Activated CD8-positive, alpha-beta memory T cell treated with anti-CD3 and anti-CD28 coated beads, Interleukin-2, amount 50 U/mL, for 24 hours (primary cell): Measurements from ENCODE around the gene DENND2A.
"Not testable (repeated sequence)": the region's sequence is repeated elsewhere in the genome, so short reads cannot be mapped to it uniquely, and the experiment has no call there.

ENCODE experiments used
- DNase-seq: peaks from one replicate; pipeline ENCODE4 v3.0.0-alpha.2; 2020; ENCODE audit errors: extremely low read depth

Gene DENND2A

DNA sequence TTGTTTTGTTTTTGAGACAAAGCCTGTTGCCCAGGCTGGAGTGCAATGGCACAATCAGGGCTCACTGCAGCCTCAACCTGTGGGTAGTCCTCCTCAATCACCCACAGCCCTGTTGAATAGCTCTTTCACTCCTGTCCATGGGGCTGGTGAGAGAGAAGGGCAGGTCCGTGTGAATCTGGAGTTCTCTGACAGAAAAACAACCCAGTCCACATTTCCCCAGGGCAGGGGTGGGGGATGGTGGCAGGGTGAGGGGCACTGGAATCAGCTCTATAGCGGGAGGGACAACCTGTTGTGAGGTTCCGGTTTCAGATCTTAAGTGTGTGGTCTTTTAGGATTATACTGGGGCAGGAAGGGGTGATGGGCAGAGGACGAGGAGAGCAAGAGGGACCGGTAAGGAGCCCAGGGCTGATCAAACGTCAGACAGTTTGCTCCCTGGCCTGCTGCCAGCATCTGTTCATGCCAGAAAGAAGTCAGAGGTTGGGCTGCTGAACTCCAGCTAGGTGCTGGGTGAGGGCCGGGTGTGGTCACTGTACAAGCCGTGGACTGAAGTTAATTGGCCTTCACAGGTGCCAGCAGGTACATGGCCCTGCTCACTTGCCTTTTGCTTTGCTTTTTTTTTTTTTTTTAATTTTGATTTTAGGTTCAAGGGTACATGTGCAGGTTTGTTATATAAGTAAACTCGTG is 128.2 kb downstream of the DENND2A start:
- no peak for DNase-seq

DNA sequence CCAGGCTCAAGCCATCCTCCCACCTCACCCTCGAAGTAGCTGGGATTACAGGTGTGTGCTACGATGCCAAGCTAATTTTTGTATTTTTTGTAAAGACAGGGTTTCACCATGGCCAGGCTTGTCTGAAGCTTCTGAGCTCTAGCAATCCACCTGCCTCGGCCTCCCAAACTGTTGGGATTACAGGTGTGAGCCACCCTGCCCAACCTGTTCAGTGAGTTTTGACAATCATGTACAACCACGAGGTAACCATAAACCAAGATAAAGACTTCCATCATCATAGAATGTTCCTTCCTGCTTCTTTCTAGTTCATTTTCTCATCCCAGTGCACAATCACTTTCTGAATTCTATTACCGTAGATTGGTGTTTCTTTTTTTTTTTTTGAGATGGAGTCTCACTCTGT is 130.8 kb downstream of the DENND2A start:
- no peak for DNase-seq

DNA sequence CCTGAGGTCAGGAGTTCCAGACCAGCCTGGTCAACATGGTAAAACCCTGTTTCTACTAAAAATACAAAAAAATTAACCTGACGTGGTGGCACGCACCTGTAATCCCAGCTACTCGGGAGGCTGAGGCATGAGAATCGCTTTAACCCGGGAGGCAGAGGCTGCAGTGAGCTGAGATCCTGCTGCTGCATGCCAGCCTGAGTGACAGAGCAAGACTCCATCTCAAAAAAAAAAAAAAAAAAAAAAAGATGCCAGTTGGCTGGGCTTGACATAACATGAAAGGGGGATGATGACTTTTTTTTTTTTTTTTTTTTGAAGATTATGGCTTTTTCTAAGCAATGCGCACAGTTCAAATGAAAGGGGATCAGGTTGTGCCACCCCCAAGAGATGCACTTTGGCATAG is 133.1 kb downstream of the DENND2A start:
- not testable (repeated sequence) for DNase-seq

DNA sequence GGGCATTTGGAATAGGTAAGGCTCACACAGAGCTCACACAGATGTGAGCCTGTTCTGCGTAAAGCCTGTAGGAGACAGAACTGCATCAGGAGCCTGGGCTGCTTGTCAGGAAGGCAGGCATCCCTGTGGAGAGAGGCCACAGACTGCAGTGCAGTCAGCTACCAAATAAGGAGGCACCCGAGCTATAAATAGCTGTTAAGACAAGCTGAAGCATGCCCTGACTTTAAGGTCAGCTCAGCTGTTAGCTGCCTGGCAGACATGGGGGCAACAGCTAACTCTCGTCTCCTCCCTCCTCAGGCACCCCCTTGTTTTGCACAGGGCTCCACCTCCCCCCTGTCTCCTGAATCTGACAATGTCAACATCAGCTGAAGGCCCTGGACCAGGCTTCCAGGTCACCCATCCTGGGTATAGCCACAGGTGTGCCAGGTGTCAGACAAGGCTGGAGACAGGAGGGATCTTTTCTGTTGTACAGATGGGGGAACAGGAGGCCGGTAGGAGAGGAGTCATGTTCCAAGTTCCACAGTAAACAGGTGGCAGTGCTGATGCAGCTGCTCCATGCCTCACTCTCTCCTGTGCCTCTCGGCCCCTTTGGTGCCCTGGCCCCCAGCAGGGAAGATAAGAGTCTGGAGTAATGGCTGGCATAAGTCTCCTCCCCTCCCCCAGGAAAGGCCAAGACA is 133.7 kb downstream of the DENND2A start:
- no peak for DNase-seq

DNA sequence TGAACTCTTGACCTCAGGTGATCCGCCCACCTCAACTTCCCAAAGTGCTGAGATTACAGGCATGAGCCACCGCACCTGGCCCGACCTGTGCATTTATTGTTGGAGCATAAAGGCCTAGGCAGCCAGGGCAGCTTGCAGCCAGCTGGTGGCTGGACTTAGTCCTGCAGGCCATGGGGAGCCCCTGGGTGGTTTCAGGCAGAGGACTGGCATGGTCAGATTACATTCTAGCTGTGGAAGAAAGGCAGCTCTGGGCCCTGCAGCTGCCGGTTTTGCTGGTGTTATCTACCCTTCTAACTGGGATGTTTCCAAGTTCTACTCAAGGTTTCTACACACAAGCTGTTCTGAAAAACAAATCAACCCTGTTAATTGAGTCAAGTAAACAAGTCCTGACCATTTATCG is 138.6 kb downstream of the DENND2A start:
- DNase-seq = no peak

DNA sequence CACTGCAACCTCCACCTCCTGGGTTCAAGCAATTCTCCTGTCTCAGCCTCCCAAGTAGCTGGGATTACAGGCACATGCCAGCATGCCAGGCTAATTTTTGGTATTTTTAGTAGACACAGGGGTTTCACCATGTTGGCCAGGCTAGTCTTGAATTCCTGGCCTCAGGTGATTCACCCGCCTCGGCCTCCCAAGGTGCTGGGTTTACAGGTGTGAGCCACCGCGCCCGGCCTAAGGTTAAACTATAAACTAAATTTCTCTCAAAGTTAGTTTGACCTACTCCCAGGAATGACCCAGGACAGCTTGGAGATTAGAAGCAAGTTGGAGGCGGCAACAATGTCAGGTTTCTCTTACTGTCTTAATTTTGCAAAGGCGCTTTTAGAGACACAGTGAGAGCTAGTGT is 142.8 kb downstream of the DENND2A start:
- DNase-seq = not testable (repeated sequence)

DNA sequence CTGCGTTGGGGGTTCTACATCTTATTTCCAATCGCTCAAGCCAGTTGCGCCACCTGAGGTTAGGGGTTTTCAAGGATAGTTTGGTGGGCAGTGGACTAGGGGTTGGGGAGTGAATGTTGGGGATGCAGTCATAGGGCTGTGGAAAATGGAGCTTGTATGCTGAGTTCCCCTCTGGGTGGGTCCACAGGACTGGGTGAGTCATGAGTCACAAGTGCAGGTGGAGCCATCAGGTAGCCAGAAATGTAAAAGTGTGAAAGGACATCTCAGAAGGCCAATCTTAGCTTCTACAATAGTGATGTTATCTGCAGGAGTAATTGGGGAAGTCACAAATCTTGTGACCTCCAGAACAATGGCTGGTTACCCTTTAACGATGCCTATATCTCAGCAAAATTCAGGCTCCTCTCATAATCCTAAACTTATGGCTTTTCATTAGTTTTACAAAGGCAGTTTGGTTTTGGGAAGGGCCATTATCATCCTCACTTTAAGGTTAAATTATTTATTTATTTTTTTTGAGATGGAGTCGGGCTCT is 143.3 kb downstream of the DENND2A start:
- no peak for DNase-seq

DNA sequence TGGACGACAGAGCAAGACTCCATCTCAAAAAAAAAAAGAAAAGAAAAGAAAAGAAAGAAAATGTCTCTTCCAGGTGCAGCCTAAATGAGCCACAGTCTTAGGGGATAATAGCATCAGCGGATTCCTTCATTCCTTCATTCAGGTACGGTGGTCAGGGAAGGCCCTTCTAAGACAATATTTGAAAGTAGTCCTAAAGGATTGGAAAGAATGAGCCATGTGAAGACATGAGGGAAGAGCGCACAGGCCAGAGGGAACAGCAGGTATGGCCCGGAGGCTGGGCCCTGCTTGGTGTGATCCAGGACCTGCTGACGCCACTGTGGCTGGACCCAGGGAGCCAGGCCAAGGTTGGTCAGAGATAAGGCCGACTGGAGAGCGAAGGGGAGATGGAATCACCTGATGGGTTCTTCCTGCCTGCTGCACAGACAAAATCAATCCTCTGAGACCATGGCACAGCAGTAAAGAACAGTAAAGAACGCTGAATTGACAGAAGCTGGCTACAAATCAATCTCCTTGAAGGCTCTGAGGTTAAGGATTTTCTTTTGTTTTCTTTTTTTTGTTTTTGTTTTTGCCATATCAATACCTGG is 145.0 kb downstream of the DENND2A start:
- DNase-seq = no peak

DNA sequence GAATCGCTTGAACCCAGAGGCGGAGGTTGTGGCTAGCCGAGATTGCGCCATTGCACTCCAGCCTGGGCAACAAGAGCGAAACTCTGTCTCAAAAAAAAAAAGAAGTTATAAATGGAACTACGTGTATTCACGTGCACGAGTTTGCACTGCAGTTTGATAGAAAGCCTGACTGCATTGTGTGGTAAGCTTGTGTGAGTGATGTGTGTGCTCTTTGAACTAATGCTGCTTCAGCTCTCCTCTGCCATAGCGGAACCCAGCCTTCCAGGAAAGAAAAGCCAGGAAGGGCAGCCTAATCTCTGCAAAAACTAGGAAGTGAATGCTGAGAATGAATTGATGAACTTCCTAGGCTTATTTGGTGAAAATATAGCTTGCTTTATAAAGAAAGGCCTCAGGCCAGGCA is 145.7 kb downstream of the DENND2A start:
- no peak for DNase-seq

DNA sequence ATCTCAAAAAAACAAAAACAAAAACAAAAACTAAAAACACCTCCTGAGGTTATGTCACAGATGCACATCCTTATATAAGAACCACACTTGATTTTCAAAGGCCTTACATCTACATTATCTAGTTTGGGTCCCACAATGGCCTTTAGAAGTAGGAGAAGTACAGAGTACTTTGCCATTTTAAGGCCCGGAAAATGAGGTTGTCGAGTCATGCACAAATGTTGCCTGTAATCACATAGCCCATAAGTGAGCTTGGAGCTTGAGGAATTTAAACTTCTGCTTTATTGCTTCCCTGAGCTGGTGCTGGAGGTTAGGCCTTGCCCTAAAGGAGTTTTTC is 151.6 kb downstream of the DENND2A start:
- DNase-seq = no peak

DNA sequence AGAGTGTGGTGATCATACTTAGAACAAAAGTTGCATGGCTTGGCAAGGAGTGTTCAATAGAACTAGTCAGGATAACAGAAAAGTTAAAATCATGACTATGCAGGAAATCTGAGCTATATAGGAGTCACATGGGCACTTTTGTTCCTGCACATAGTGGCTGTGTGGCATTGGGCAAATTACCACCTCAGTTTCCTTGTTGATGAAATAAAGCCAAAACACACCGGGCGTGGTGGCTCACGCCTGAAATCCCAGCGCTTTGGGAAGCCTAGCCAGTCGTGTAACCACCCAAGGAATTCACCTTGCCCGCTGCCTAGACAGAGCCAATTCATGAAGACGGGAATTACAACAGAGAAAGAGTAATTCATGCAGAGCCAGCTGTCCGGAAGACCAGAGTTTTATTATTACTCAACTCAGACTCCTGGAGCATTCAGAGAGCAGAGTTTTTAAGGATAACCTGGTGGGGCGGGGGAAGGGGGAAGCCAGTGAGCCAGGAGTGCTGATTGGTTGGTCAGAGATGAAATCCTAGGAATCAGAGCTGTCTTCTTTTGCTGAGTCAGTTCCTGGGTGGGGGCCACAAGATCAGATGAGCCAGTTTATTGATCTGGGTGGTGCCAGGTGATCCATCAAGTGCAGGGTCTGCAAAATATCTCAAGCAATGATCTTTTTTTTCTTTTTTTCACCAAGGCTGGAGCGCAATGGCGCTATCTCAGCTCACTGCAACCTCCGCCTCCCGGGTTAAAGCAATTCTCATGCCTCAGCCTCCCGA is 154.9 kb downstream of the DENND2A start:
- DNase-seq = no peak

DNA sequence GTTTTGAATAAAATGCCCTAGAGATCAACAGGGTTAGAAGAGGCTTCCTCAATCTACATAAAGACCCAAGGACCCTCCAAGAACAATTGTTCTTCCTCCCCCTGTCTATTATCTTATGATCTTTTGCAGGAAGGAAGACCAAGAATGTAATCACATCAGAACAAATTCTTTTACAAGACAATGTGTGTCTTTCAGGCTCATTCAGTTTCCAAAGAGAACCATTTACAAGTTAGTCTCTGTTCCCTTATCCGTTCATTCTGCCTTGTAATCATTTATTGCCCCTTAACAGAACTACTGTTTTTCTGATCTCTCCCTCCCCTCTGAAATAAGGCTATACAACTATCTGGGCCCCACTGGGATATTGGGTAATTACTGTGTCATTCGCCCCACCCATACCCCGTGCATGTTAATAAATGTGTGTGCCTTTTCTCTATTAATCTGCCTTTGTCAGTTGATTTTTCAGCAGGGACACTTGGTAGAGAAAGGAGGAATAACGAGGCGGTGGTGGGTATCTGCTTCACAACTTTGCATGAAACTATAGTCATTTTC is 155.6 kb downstream of the DENND2A start:
- DNase-seq = no peak

DNA sequence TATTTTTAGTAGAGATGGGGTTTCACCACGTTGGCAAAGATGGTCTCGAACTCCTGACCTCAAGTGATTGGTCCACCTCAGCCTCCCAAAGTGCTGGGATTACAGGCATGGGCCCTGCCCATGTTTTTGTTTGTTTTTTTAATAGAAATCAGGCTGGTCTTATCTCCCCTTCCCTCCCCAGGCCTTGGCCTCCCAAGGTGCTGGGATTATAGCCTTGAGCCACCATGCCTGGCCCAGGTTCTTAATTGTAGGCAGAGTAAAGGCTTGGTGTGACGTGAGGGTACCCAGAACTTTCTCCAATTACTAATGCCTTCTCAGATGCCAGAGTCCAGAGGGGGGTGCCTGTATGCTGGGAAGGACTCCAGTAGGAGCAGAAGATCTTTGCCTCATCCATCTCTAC is 156.1 kb downstream of the DENND2A start:
- no peak for DNase-seq

DNA sequence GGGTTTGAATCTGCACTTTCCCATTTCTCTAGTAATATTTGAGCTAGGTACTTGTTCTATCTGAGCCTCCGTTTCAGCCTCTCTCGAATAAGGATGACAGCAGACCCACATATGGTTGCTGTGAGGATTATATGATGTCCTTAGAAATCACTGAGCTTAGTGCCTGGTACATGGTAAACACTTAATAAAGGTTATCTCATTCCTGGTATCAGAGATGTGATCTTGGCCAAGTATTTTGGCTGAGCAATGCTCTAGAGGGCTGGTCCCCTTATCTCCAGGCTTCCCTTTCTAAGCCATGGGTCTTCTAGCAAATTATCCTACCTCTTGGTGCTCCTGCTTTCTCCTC is 160.9 kb downstream of the DENND2A start:
- no peak for DNase-seq

DNA sequence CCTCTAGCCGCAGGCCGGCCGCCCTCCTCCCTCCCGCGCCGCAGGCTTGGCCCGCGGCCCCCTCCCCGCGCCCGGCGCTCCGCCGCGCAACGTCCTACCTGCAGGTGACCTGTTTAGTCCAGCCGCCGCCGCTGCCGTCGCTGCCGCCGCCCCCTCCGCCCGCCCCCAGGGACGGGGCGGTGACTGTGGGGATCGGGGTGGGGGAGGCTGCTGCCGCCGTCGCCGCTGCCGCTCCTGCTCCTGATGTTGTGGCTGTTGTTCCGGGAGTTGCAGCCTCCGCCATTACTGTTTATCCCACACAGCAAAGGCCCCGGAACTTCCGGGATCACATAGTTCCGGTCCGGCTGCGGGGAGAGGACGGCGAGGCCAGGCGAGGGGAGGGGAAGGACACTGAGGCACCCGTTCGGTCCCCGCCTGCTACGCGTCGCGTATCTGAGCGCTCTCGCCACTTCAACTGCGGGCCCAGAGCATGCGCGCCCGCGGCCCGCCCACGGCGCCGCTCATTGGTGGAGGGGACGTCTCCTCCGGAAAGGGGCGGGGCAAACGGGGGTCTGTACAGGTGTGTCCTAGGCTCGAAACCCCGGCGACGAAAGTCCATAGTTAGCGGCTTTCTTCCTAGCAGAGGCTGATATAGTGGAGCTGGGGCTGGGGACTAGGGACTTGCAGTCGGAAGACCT is 161.4 kb downstream of the DENND2A start, which contains the start of gene MKRN1:
Gene MKRN1 (minus strand): TSS at position 444 of the 677 bp plus-strand sequence. CDS start 161 bp downstream, at position 283.
- peak; percentile 80 for DNase-seq

DNA sequence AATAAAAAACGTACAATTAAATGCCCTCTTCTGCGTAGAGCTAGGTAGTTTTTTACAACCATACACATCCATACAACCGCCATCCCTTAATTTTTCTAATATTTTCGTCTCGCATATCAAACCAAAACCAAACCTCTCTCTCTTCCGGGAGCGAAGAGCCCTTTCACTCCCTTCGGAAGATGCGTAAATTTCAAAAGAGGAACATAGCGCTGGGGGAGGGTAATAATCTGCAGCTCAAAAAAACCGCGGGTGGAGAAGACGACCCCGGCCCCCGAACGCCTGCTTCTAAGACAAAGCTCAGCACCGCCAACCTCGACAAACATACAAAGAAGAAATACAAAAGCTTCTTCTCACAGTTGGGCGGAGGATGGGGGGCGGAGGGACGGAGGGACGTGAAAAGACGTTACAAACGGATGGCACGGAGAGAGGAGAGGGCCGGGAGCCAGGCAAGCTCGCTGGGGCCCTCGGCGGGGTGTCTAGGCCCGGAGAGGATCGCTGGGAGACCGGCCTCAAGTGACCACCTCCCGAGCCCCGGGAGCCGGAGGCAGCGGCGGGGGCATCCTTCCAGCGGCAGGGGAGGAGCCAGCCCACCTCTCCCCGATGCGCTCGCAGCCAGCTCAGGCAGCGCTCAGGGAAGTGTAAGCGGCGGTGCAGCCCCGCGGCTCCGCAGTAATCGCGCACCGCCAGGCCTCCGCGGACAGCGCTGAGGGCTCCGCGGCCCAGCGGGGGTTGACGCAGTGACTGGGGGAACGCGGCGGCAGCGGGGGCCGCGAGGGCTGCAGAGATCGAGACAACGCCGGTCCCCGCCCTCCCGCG is 162.2 kb downstream of the DENND2A start:
- DNase-seq = no peak

DNA sequence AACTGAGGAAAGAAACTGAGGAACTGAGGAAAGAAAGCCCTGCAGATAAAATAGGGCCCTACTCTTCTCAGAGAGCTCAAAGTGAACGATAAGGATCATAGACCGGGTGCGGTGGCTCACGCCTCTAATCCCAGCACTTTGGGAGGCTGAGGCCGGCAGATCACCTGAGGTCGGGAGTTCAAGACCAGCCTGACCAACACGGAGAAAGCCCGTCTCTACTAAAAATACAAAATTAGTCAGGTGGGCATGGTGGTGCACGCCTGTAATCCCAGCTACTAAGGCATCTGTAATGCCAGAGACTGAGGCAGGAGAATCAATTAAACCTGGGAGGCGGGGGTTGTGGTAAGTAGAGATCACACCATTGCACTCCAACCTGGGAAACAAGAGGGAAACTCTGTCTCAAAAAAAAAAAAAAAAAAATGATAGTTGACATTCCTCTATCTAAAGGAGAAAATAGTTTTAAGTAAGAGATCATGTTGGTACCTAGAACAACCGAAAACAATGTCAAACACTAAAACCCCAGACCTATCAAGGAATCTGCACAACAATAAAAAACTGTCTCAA is 163.8 kb downstream of the DENND2A start:
- DNase-seq = no peak

DNA sequence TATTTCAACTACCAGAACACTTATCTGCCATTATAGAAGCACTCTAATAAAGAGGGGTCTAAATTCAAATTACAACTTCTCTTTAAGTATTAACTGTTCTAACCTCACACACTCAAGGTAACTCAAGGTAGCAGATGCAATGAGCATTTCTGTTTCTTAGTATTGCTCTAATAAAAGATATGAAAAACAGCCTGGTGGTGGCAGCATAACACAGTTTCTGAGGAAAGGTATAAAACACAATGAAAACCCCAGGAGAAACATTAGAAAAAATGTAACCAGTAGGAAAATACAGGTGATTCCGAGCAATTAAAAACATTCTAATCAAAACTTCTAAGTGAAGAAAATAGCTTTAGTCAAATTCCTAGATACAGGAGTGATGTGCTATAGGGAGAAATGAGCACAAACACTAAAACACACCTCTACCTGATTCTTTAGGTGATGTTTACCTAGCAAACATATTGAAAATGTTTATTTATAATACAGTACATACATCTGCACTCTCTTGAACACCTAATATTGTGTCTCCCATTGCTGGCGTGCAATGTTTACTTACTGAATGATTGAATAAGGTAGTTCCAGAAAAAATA is 164.8 kb downstream of the DENND2A start:
- no peak for DNase-seq
